ENCODE measurements around the gene PLPP2.
"Not testable (repeated sequence)": the region's sequence is repeated elsewhere in the genome, so short reads cannot be mapped to it uniquely, and the experiment has no call there.

DNA sequence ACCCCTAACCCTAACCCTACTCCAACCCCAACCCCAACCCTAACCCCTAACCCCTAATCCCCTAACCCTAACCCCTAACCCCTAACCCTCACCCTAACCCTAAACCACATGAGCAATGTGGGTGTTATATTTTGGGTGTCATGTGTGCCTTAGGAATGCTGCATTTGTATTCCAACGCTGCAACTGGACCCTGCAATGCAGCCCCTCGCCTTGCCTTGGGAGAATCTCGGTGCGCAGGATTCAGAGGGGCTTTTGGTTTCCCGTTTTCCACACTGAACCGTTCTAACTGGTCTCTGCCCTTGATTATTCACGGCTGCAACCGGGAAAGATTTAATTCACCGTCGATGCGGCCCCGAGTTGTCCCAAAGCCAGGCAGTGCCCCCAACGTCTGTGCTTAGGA is 45.3 kb downstream of the PLPP2 start:
- TF ChIP-seq, protein P1, sequence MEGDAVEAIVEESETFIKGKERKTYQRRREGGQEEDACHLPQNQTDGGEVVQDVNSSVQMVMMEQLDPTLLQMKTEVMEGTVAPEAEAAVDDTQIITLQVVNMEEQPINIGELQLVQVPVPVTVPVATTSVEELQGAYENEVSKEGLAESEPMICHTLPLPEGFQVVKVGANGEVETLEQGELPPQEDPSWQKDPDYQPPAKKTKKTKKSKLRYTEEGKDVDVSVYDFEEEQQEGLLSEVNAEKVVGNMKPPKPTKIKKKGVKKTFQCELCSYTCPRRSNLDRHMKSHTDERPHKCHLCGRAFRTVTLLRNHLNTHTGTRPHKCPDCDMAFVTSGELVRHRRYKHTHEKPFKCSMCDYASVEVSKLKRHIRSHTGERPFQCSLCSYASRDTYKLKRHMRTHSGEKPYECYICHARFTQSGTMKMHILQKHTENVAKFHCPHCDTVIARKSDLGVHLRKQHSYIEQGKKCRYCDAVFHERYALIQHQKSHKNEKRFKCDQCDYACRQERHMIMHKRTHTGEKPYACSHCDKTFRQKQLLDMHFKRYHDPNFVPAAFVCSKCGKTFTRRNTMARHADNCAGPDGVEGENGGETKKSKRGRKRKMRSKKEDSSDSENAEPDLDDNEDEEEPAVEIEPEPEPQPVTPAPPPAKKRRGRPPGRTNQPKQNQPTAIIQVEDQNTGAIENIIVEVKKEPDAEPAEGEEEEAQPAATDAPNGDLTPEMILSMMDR (IDR thresholded peaks at IDR 0.05; ENCODE audit: low read length), result not testable (repeated sequence)
- TF ChIP-seq EZH2phosphoT487 (IDR thresholded peaks at IDR 0.05; ENCODE audit: low read length), result not testable (repeated sequence)
